Progenitor cell of endocrine pancreas (in vitro differentiated cells): ENCODE data around the gene RHOT2. TPM values are rescaled to one million over a fixed set of nuclear protein-coding genes. Genes with fewer than 3 reads are reported as not detected.

Source experiments
- DNase-seq: peaks from one replicate; pipeline ENCODE4 v3.0.0; 2021; ENCODE audit warnings: low spot score; ENCODE audit not compliant: unreplicated experiment
- H3K27ac Mint-ChIP-seq: 2 replicates; pipeline ENCODE4 v1.8.0; 2021; ENCODE audit warnings: mild to moderate bottlenecking, moderate library complexity, mixed read lengths
- H3K27me3 Mint-ChIP-seq: 2 replicates; pipeline ENCODE4 v1.8.0; 2021; ENCODE audit warnings: mixed read lengths
- H3K36me3 Mint-ChIP-seq: 2 replicates; pipeline ENCODE4 v1.8.0; 2022; ENCODE audit warnings: mixed read lengths; ENCODE audit not compliant: insufficient read depth
- H3K4me1 Mint-ChIP-seq: 2 replicates; pipeline ENCODE4 v1.8.0; 2021; ENCODE audit warnings: low read depth, mixed read lengths
- H3K4me3 Mint-ChIP-seq: 2 replicates; pipeline ENCODE4 v1.8.0; 2021; ENCODE audit warnings: low read depth, mild to moderate bottlenecking, moderate library complexity, mixed read lengths
- H3K9me3 Mint-ChIP-seq: 2 replicates; pipeline ENCODE4 v1.8.0; 2021; ENCODE audit warnings: low read depth, mixed read lengths
- CTCF ChIP-seq: fragments of 200-600 bp; sonication (generic); IDR thresholded peaks from one replicate; pipeline ENCODE4 v1.5.0; 2021; ENCODE audit warnings: antibody characterized with exemption, mild to moderate bottlenecking; ENCODE audit not compliant: unreplicated experiment
- total RNA-seq: library from RNA; stranded (reverse); gene quantifications from 2 replicates; pipeline ENCODE4 v1.2.1, GENCODE V29; 2021

Gene RHOT2
- total RNA-seq, 1 donor from 2014 or later, result 153 TPM

GRCh38 chr16:647173-647902 lies 20.6 kb upstream of the RHOT2 start:
- TF ChIP-seq CTCF, result no peak
- Mint-ChIP-seq H3K4me1 (peaks cover 4% of the 10 kb centered on the region), H3K36me3 (peaks cover 2% of the 10 kb centered on the region), H3K4me3 (no peak overlapping the region), H3K27ac (peak overlapping the region; percentile 77), H3K9me3 (no peaks in the 10 kb centered on the region), H3K27me3 (no peaks in the 10 kb centered on the region)
- no peak for DNase-seq

GRCh38 chr16:648071-648780 lies 19.7 kb upstream of the RHOT2 start:
- peak overlapping the region; percentile 73 for H3K4me3 Mint-ChIP-seq
- DNase-seq, result no peak
- no peaks in the 10 kb centered on the region for H3K27me3 Mint-ChIP-seq
- TF ChIP-seq CTCF, result peak; percentile 56
- peak overlapping the region; percentile 89 for H3K27ac Mint-ChIP-seq
- H3K4me1 Mint-ChIP-seq, result peaks cover 4% of the 10 kb centered on the region
- peaks cover 2% of the 10 kb centered on the region for H3K36me3 Mint-ChIP-seq
- no peaks in the 10 kb centered on the region for H3K9me3 Mint-ChIP-seq

GRCh38 chr16:648781-649589 lies 18.9 kb upstream of the RHOT2 start, which contains the start of gene WDR90:
TSS of gene WDR90 (plus strand) at chr16:649365. CDS start at chr16:649417, 52 bp downstream.
- no peak for TF ChIP-seq CTCF
- peaks cover 2% of the 10 kb centered on the region for H3K36me3 Mint-ChIP-seq
- peak; percentile 84 for DNase-seq
- no peaks in the 10 kb centered on the region for H3K9me3 Mint-ChIP-seq
- H3K27me3 Mint-ChIP-seq, result no peaks in the 10 kb centered on the region
- H3K4me3 Mint-ChIP-seq, result peak within 1 kb of the TSS; percentile 73
- H3K27ac Mint-ChIP-seq, result peak within 1 kb of the TSS; percentile 89
- H3K4me1 Mint-ChIP-seq, result peaks cover 4% of the 10 kb centered on the region

GRCh38 chr16:649631-650030 lies 18.3 kb upstream of the RHOT2 start:
- TF ChIP-seq CTCF, result no peak

GRCh38 chr16:651844-652243 lies 16.1 kb upstream of the RHOT2 start:
- TF ChIP-seq CTCF, result no peak
- Mint-ChIP-seq H3K27ac (no peak overlapping the region), H3K36me3 (no peaks in the 10 kb centered on the region), H3K27me3 (no peaks in the 10 kb centered on the region), H3K9me3 (no peaks in the 10 kb centered on the region), H3K4me1 (peaks cover 1% of the 10 kb centered on the region), H3K4me3 (no peak overlapping the region)
- DNase-seq, result no peak

More at GRCh38 chr16:649631-650030, 18.3 kb upstream of the RHOT2 start:
- Mint-ChIP-seq H3K9me3 (no peaks in the 10 kb centered on the region), H3K27ac (no peak overlapping the region), H3K4me3 (peak overlapping the region; percentile 71), H3K27me3 (no peaks in the 10 kb centered on the region), H3K36me3 (peaks cover 2% of the 10 kb centered on the region), H3K4me1 (peaks cover 3% of the 10 kb centered on the region)
- DNase-seq, result no peak
